Measurements from ENCODE around the gene TSPAN7. TPM values are rescaled to one million over a fixed set of nuclear protein-coding genes. Genes with fewer than 3 reads are reported as not detected.

TSPAN7 gene, protein sequence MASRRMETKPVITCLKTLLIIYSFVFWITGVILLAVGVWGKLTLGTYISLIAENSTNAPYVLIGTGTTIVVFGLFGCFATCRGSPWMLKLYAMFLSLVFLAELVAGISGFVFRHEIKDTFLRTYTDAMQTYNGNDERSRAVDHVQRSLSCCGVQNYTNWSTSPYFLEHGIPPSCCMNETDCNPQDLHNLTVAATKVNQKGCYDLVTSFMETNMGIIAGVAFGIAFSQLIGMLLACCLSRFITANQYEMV
- polyA plus RNA-seq (ENCODE audit: insufficient read length) = 122 TPM

DNA sequence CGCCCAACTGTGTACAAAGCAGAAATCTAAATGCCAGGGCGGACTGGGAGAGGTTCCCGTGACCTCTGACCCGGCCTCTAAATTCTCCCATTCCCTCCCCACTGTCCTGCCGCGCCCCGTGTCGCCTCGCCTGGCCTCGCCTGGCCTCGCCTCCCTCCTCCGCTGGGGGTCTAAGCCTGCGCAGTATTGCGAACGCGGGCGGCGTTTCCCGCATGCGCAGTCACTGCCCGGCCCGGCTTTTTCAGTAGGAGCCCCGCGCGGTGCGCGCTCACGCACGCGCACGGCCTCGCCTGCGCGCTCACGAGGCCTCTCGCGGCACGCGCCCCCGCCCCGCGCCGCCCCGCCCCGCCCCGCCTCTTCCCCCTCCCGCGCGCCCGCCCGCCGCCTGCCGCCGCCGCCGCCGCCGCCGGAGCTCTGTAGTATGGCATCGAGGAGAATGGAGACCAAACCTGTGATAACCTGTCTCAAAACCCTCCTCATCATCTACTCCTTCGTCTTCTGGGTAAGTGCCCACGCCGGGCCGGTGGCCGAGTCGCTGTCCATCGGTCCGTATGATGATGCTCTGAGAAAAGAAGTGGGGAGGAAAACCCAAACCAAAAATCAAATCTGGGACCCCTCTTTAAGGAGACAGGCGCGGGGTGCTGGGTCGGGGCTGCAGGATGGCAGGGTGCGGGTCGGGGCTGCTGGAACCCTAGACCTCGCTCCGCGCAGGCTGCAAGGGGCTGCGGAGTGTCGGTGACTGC is at the start of gene TSPAN7:
Gene TSPAN7, plus strand, starts transcription at position 417 of the 743 bp plus-strand sequence. Its CDS starts 5 bp downstream, at position 422.
- peak; percentile 41 for DNase-seq (ENCODE audit: low read depth)

DNA sequence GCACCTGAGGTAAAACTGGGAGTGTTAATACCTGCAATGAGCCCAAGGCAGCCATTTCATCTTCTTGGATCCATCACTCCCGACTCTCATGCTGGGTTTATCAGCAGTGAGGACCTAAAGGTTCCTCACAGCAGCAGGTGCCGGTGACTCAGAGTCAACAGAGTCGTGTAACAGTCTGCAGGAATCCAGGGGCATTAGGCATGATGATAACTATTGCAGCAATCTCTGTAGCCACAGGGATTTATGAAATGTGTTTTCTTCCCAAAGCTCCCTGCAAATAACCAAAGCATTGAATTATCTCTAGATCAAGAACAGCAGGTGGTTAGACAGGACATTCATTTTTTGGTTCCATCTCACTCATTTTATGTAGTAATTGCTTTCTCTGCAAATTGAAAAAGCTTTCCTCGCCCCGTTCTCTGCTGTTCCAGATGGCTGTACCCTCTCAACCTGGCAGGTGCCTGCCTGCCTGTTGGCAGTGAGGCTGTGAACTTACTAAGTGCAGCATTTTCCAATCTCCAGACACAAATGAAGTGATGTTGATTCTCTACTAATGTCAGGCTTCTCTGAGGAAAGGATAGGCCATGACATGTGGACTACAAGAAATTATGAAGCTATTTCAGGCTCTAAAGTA is 48.1 kb upstream of the TSPAN7 start:
- DNase-seq (ENCODE audit: low read depth) = no peak

DNA sequence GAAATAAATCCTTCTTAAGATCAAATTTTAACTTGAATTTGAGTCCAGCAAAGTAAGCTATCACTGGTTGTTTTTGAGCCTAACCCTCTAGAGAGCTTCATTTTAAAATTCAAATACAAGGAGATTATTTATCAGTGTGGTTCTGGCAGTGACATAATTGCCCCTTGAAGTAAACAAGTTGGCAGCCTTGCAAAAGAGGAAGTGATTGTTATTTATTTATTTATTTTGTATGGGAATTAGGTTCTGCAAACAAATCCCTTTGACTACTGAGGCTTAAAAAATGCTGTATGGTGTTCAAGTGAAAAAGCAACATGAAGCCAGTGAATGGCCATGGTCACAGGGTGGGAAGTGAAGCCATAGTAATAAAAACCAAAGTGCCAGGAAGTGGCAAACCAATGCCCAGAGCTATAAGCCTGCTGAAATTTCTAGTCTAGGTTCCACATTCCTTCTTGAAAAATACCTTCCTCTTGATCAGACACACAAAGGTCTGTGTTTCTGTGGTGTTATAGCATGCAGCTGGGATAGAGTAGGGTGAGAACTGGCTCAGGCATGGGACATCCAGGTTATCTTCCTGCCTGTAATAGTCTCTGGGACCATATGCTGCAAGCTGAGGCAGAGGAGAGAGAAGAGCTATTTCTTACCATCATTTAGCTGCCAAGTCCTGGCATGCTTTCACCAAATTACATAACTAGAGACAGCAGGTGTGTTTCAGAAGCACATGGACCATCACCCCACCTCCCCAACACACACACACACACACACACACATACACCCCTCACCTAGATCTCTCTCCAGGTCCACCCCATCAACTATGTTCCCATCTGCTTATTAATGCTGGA is 47.1 kb upstream of the TSPAN7 start:
- DNase-seq (ENCODE audit: low read depth) = no peak

DNA sequence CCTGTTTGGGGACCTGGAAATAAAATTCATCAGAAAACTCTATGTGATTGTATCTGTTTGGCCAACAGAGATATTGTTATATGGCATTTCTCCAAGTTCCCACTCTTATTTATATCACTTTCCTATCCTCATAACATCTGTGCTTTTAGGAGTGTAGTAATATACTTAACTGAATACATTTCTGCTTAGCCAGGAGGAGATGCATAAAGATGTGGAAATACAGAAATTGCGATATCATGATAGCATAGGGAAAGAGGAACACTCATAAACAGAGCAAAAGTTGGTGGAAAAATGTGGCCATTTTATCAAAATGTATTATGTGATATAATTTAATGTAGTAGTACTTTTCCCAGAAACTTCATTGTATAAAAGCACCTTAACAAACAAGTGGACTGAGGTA is 46.1 kb upstream of the TSPAN7 start:
- no peak for DNase-seq (ENCODE audit: low read depth)

DNA sequence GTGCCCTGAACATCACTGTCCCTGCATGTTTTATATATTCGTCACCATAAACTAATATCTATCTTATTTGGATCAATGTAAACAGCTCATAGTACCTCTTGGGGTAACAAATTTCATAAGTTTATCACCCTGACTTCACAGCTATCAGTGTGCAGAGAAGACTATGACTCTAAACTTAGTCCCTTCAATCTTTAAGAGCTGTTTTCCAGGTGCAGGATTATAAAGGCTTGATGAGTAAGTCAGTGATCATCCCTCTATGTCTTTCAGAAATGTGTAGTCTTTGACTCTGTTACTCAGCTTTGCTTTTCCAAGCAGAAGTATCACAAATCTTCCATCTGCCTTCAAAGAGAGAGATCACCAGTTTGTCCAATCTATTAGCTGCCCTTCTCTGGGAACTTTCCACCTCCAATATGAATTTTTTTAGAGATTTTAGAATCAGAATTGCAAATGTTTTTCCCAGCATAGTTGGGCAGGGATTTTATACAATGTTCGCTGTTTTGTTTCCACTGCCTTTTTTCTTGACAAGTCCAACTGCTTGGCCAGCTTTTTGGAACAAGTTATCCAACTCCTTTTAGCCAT is 45.1 kb upstream of the TSPAN7 start:
- no peak for DNase-seq (ENCODE audit: low read depth)

DNA sequence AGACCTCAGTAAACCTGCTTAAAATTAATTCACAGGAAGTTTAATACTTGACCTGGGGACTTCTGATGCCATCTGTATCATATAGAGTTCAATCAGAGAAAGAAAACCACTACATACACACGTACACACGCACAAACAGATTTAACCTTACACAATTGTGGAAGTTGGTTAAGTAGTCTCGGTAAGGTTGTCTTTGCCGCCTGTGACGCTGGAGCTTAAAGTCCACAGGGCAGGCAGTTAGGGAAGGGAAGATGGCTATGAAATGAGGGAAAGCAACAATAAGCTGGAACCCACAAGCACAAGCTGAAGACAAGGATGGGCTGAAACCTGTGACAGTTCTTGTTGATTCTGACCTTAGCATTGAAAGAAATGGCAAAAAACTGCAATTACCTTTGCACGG is 41.7 kb upstream of the TSPAN7 start:
- no peak for DNase-seq (ENCODE audit: low read depth)

DNA sequence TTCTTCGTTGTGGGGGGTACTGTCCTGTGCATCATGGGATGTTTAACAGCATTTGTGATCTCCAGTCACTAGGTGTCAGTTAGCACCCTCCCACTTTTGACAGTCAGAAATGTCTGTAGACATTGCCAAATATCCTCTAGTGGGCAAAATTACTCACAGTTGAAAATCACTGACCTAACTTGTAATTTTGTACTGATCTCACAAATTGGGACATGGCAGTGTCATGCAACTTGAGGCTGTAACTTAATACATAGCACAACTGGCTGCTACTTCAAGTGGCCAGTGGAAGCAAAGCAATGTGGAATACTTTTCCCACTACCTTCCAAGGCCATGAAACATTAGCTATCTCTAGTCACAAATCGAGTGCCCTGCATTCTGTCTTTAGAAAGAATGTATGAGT is 23.2 kb upstream of the TSPAN7 start:
- no peak for DNase-seq (ENCODE audit: low read depth)

DNA sequence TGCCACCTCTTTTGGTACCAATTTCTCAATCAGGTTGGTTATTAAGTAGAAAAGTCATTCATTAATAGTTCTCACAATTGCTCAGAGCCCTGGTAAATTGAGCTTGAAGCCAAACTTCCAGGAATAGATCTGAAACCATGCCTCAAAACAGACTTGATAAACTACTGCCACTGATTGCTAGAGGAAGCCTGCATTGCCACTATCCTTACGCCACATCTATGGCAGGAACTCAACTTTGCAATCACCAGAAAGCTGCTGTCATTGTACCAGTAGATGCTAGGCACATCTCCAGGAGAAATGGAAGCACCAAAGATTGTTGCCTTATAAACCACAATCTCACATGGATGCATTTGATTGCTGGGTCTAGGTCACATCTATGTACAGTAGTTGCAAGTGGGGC is 21.6 kb upstream of the TSPAN7 start:
- no peak for DNase-seq (ENCODE audit: low read depth)

DNA sequence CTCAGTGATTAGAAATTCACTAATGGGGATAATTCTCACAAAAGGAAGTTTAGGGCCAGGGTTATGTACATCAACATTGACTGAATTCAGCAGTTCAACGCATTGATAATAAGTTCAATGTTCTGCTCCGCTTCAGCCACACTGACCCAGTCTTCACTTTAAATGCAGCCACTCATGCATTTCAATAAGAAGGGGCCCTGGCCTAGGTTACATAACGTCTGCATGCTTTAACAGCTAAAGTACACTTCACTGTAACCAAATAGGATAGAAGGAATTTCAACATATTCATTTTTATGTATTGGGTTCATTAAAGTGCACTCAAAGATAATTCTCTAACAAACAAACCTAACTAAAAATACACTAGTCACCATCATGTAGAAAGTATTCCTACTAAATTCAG is 12.8 kb upstream of the TSPAN7 start:
- no peak for DNase-seq (ENCODE audit: low read depth)

DNA sequence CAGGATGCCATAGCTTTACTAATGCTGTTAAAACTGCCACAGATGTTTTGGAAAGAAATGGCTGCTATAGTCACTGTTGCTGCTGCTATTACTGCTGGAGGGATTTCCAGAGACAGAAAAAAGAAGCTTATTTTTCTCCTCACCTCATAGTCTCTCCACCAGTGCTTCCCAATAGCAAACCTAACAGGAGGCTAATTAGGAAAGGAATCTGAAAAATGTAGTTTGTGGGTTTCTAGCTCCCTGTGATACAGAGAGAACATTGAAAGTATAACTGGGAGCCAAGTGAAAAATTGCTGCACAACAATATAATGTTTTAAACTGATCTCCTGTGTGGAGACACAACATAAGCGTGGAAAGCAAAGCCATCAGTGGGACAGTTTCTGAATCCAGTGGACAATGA is 8.6 kb upstream of the TSPAN7 start:
- DNase-seq (ENCODE audit: low read depth) = no peak

DNA sequence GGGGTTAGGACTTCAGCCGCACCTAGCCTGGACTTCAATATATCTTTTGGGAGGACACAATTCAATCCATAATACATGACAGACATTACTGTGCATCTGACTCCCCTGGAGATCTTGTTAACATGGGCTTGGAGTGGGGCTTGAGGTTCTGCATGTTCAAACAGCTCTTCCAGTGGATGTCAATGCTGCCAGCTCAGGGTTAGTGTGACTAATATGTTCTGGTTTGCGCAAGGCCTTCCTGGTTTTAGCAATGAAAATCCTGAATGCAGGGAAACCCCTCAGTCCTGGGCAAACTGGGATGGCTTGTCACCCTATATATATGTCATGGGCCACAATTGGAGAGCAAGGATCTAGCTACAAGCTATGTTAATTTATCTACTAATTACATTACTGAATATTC is 2.7 kb upstream of the TSPAN7 start:
- no peak for DNase-seq (ENCODE audit: low read depth)

DNA sequence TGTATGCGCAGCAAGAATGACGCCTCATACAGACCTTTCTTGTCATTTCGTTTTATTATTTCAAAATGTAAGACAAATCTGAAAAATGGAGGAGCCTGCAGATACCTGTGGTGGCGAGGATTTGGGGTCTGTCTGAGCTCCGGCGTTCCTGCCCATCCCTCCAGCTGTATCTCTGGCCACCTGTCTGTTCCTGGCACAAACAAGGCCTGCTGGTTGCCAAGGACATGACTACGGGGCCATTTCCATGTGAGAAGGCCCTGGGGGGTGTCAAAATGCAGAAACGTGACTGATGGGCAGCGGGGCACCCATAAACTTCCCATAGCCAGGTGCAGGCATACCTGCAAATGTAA is 591 bp upstream of the TSPAN7 start:
- no peak for DNase-seq (ENCODE audit: low read depth)

DNA sequence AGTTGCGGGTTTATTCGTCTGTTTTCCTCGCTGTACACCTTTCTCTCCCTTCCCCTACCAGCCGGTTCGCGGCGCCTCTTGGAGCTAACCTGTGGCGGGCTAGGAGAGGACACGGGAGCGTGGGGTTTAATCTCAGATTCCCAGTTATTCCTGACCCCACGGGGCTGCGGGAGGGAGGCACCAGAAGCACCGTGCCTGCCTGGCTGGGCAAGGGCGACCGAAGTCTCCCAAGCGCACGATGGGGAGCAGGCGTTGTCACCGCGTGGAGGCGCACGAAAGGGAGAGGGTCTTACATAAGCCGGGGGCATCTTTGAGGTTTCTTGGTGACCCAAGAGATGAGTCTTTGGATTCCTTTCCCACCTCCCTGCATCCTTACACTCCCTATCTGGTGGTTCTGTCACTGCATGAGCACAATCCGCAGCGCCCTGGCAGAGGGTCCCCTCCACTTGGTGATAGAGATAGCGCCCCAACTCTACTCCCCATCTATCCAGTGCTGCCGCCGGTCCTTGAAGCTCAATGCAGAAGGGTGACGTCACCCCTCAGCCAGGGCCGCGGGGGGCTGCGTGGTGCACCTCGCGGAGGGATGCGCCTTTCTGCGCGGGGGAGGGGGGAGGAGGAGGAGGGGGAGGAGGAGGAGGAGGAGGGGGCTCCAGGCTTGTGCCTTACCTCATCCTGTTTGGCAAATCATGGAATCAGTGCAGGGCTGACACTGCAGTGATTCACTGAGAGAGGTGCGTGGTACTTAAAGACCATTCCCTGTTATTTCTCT is 793 bp downstream of the TSPAN7 start:
- DNase-seq (ENCODE audit: low read depth) = no peak

DNA sequence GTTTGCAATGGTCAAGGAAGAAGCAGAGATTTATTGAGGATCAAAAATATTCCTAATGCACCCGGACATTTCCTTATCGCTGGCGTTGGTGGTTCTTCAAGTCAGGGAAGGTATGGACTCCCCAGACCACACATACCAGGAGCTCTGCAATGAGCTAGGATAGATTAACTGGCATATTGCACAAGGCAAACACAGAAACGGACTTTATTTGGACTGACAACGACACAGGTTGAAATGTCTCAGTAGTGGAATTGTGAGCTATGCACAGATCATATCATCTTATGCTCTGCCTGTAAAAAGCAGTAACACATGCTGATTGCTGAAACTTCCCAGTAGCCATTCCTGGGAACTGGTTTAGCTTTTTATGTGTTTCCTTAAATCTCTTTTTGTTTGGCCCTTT is 1.7 kb downstream of the TSPAN7 start:
- DNase-seq (ENCODE audit: low read depth) = no peak

DNA sequence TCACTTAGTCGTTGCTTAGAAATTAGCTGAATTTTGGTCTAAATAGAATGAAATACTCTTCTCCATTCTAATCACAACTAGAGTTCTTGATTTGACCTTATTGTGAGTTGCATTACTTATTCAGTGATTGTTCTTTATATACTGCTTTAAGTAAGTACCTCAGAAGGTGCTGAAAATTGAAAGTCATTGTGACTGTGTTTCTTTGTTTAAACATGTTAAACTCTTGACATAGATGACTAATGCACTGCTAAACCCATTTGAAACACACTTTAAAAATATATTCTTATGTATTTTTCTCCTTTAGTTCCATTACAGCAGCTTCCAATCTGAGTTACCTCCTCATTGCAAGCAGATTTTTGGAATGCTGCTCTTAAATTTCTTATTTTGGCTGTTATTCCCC is 9.1 kb downstream of the TSPAN7 start:
- no peak for DNase-seq (ENCODE audit: low read depth)

DNA sequence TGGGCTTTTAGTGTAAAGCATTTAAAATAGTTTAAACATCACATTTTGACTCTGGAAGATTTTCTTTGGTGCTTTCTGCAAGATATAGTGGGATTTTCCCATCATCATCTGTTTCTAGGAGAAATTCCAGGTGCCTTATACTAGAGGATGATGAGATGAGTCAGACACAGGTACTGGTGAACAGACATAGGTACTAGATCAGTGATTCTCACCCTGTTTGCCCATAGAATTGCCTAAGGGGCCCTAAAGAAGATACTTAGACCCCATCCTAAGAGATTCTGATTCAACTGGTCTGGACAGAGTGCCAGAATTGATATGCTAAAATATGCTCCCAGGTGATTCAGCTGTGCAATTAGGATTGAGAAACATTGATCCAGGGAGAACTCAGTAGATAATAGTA is 9.7 kb downstream of the TSPAN7 start:
- no peak for DNase-seq (ENCODE audit: low read depth)

DNA sequence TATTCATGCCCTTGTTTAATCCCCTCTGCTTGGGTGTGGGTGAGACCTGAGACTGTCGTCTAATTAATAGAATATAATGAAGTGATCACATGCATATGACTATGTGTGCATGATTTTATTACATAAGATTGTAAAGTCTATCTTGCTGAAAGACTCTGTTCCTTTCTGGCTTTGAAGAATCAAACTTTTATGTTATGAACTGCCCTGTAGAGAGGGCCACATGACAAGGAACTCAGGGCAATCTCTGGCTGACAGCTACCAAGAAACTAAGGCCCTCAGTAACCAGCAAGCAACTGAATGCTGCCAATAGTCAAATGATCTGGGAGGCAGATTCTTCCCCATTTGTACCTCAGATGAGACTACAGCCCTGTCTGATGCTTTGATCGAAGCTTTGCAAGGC is 13.5 kb downstream of the TSPAN7 start:
- DNase-seq (ENCODE audit: low read depth) = no peak

DNA sequence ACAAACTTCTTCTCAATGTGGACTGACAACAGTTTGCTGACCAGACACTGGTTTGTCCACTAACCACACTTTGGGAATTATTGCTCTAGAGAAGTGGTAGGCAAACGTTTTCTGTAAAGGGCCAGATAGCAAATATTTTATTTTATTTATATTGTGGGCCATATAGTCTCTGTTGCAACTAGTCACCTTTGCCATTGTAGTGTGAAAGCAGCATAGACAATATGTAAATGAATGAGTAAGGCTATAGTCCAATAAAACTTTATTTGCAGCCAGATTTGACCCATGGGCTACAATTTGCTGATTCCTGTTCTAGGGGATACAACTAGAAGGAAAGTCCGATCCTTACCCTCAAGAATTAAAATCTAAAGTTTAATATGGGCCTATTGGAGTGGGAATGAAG is 14.5 kb downstream of the TSPAN7 start:
- no peak for DNase-seq (ENCODE audit: low read depth)

DNA sequence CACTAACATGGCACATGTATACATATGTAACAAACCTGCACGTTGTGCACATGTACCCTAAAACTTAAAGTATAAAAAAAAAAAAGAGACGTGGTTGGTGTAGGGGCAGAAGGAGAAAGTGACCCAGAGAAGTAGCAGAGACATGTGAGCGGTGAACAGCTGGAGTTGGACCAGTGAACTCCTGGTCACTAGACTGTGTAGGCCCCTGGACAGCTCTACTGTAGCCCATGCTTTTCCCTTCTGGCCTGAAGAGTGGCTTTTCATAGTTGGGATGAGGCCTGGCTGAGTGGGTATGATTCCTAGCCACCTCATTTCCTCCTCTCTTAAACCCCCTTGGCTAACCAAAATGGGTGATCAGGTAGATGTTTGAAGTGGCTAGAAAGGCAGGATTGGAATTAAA is 16.4 kb downstream of the TSPAN7 start:
- no peak for DNase-seq (ENCODE audit: low read depth)

DNA sequence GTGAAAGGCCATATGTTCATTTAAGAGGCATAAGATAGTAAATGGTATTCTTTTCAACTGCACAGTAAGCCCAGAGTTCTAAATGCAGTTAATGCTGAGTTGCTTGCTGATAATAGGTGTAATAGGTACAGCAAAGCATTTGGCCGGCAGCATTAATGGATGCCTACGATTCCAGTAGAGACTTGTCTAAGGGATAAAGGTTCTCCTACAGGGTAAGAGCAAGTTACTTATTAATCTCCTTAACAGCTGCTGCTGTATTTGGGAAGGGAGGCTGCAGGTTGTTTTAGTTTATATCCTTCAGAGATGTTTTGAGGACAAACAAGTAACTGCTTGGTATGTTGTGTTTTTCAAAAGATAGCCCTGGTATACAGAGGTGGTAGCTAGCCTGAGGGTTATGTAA is 16.8 kb downstream of the TSPAN7 start:
- no peak for DNase-seq (ENCODE audit: low read depth)

DNA sequence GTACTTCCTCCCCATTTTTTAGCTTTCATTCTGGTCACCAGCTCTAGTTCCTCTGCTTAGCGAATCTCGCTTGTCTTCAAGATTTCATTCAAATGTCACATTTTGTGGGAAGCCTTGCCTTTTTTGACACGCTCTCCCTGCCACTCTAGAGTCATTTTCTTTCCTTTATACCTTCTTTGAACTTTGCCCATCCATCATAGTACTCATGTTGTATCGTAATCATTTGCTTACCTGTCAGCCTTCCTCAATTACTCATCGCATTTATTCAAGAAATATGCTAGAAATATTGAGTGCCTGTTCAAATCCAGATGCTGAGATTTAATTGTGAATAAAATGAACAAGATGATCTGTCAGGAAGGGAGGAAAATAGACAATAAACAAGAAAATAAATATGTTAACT is 21.8 kb downstream of the TSPAN7 start:
- no peak for DNase-seq (ENCODE audit: low read depth)
